Measurements from ENCODE around the gene ITGBL1. TPM values are rescaled to one million over a fixed set of nuclear protein-coding genes. Genes with fewer than 3 reads are reported as not detected.

The ITGBL1 gene
- total and polyA plus RNA-seq, 2 experiments from 2014 or later, result 0.29 TPM; not detected in 1

GRCh38 chr13:101570410-101570809 lies 117.9 kb downstream of the ITGBL1 start:
- Mint-ChIP-seq H3K9me3 (no peaks in the 10 kb centered on the region), H3K36me3 (ENCODE audit: low read depth) (no peaks in the 10 kb centered on the region), H3K27ac (no peak overlapping the region), H3K4me1 (peaks cover 9% of the 10 kb centered on the region), H3K4me3 (no peak overlapping the region), H3K27me3 (ENCODE audit: insufficient read depth, low read depth, poor library complexity) (no peaks in the 10 kb centered on the region)
- Histone ChIP-seq H3K79me2 (replicated peaks; ENCODE audit: insufficient read depth) (no peaks in the 10 kb centered on the region), H3F3A (replicated peaks; ENCODE audit: low read depth) (no peaks in the 10 kb centered on the region), H3K4me2 (no peak overlapping the region), H2AFZ (no peak overlapping the region), H3K9me2 (ENCODE audit: insufficient read depth) (no peaks in the 10 kb centered on the region), H4K20me1 (replicated peaks; ENCODE audit: insufficient read depth) (no peaks in the 10 kb centered on the region), H3K36me3 (ENCODE audit: insufficient read depth) (no peaks in the 10 kb centered on the region), H3K27ac (ENCODE audit: low read depth) (no peak overlapping the region), H3K27me3 (ENCODE audit: insufficient read depth) (no peaks in the 10 kb centered on the region), H3K4me3 (no peak overlapping the region), H3K4me1 (ENCODE audit: insufficient read depth) (peaks cover 4% of the 10 kb centered on the region)
- TF ChIP-seq NANOG (IDR thresholded peaks at IDR 0.05; ENCODE audit: borderline replicate concordance), result no peak
- TF ChIP-seq EZH2 (IDR thresholded peaks at IDR 0.05; ENCODE audit: low read depth, unreplicated experiment), result no peak
- TF ChIP-seq JUNB (IDR thresholded peaks at IDR 0.05; ENCODE audit: unreplicated experiment), result no peak
- TF ChIP-seq CREB1 (CRISPR knock-in tag; IDR thresholded peaks at IDR 0.05; ENCODE audit: low read depth), result no peak
- no peak for TF ChIP-seq CTCF (conservative IDR thresholded peaks at IDR 0.05; ENCODE audit: low read depth in 2 of 2)
- no peak for TF ChIP-seq ZNF462 (CRISPR knock-in tag; IDR thresholded peaks at IDR 0.05)
- no peak for TF ChIP-seq POLR2AphosphoS5 (IDR thresholded peaks at IDR 0.05; ENCODE audit: low read depth)
- no peak for TF ChIP-seq STAT1 (IDR thresholded peaks at IDR 0.05; ENCODE audit: unreplicated experiment)
- TF ChIP-seq EZH2phosphoT487 (IDR thresholded peaks at IDR 0.05; ENCODE audit: unreplicated experiment), result no peak
- TF ChIP-seq ETS1 (IDR thresholded peaks at IDR 0.05), result no peak
- ATAC-seq (no peak), DNase-seq (ENCODE audit: low spot score) (no peak)

Data from GM23338 (cell line).